HL-60 (cell line): Measurements from ENCODE around the gene AGPAT4.

ENCODE experiments used
- POLR2AphosphoS5 ChIP-seq: IDR thresholded peaks from 2 replicates; pipeline ENCODE4 v1.6.1; 2012; ENCODE audit warnings: low read depth
- TF ChIP-seq, protein P1 (sequence below): IDR thresholded peaks from one replicate; pipeline ENCODE4 v1.5.1; 2011; ENCODE audit warnings: low read length, control low read depth, inconsistent platforms; ENCODE audit not compliant: insufficient read depth

DNA sequence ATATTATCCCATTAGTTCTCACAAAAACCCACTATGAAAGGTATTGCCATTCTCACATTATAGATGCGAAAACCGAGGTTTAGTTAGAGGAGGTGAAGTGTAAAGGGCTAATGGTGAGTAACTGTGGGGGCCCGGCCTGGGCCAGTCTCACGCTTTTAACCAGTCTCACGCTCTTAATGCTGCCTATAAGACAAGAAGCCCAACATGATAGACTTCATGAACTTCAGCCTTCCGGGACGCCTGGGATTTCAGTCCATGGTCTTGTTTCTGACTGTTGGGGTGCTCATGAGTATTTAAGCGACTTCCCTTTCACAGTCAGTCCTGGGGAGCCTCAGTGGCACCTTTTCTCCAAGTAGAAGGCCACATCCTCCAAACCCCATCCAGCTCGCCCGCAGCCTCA is 31.7 kb downstream of the AGPAT4 start:
- TF ChIP-seq, protein P1, sequence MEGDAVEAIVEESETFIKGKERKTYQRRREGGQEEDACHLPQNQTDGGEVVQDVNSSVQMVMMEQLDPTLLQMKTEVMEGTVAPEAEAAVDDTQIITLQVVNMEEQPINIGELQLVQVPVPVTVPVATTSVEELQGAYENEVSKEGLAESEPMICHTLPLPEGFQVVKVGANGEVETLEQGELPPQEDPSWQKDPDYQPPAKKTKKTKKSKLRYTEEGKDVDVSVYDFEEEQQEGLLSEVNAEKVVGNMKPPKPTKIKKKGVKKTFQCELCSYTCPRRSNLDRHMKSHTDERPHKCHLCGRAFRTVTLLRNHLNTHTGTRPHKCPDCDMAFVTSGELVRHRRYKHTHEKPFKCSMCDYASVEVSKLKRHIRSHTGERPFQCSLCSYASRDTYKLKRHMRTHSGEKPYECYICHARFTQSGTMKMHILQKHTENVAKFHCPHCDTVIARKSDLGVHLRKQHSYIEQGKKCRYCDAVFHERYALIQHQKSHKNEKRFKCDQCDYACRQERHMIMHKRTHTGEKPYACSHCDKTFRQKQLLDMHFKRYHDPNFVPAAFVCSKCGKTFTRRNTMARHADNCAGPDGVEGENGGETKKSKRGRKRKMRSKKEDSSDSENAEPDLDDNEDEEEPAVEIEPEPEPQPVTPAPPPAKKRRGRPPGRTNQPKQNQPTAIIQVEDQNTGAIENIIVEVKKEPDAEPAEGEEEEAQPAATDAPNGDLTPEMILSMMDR = no peak
- no peak for TF ChIP-seq POLR2AphosphoS5
